Measurements from ENCODE around the gene CYP2U1.
"Not testable (repeated sequence)": the region's sequence is repeated elsewhere in the genome, so short reads cannot be mapped to it uniquely, and the experiment has no call there.

CYP2U1 gene

DNA sequence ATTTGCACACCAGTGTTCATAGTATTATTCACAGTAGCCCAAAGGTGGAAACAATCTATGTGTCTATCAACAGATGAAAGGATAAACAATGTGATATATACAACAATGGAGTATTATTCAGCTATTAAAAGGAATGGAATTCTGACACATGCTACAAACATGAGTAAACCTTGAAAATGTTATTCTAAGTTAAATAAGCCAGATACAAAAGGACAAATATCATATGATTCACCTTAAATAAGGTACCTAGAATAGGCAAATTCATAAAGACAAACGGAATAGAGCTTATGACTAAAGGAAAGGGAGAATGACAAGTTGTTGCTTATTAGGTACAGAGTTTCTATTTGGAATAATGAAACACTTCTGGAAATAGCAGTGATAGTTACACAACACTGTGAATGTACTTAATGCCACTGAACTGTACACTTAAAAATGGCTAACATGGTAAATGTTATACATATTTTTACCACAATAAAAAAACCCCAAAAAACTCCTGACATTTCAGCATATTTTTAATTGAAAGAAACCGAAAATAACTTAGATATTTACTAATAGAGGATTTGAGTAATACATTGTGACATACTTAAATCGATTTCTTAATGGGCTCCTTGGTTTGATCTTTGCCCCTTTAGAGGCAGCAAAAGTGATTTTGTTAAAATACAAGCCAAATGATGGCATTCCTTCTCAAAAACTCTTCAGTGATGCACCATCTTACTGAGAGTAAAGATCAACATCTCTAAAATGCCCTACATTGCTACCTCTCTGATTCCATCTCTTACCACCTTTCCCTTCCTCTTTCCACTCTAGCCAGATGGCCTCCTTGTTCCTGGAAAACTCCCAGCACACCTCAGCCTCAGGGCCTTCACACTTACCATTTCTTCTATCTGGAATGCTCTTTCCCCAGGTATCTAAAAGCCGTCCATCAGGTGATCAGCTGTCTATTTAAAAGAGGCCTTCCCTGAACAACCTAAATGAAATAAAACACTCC lies 8.6 kb upstream of the CYP2U1 start:
- no peak for DNase-seq

DNA sequence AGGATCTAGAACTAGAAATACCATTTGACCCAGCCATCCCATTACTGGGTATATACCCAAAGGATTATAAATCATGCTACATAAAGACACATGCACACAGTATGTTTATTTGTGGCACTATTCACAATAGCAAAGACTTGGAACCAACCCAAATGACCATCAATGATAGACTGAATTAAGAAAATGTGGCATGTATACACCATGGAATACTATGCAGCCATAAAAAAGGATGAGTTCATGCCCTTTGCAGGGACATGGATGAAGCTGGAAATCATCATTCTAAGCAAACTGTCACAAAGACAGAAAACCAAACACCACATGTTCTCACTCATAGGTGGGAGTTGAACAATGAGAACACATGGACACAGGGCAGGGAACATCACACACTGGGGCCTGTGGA lies 5.6 kb upstream of the CYP2U1 start:
- DNase-seq = not testable (repeated sequence)

DNA sequence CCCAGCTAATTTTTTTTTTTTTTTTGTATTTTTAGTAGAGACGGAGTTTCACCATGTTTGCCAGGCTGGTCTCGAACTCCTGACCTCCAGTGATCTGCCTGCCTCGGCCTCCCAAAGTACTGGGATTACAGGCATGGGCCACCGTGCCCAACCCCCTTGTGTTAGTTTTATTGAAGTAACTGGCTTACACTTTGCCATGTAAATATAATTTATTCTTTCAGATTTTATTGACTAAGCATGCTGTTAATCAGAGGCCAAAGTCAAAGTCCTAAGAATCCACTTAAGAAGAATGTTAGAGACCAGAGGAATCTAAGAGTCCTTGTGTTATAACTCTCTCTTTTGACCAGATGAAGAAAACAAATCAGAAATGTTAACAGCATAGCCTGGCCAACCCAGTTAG lies 4.5 kb upstream of the CYP2U1 start:
- DNase-seq = not testable (repeated sequence)

DNA sequence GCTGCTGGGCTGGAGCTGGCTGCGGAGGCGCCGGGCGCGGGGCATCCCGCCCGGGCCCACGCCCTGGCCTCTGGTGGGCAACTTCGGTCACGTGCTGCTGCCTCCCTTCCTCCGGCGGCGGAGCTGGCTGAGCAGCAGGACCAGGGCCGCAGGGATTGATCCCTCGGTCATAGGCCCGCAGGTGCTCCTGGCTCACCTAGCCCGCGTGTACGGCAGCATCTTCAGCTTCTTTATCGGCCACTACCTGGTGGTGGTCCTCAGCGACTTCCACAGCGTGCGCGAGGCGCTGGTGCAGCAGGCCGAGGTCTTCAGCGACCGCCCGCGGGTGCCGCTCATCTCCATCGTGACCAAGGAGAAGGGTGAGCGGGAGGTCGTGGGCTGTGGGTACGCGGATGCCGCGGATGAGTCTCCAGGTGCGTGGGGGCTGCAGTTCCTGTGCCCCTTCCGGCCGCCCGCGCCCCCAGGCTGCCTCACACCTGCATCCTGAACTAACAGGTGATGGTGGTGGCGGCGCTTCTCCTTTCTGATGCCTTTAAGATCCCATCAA lies 499 bp downstream of the CYP2U1 start:
- peak; percentile 24 for DNase-seq

DNA sequence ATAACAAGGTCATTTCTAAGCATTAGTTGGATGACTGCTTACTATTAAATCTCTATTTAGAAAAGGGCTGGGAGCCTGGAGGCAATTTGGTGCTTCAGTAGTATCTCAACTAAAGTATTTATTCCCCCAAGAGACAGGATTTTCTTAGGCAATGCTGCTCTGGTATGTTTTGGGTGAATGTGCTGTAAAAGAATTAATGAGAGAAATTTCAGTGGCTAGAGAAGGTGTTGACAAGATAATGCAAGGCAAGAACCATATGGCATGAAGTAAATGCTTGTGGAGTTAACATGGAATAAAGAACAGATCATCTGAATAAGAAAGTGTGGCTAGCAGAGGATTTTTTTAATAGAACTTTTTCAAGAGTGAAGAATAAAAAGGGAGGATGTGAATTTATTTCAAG lies 3.9 kb downstream of the CYP2U1 start:
- no peak for DNase-seq

DNA sequence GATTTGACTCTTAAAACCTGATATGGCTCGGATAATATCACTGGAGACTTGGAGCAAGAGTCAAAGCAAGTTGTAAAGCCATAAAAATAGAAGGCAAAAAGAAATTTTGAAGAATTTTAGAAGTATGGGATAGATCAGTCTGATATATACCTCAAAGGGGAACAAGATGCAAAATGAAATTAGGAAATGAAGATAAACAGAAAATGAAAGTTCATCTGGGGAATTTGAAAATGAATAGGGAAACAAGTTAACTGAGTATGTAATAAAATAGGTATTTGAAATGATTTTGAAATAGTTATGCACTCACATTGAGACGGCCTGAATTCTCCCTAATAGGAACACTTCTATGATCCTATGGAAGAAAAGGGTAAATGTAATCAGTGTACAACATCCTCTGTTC lies 5.7 kb downstream of the CYP2U1 start:
- no peak for DNase-seq

DNA sequence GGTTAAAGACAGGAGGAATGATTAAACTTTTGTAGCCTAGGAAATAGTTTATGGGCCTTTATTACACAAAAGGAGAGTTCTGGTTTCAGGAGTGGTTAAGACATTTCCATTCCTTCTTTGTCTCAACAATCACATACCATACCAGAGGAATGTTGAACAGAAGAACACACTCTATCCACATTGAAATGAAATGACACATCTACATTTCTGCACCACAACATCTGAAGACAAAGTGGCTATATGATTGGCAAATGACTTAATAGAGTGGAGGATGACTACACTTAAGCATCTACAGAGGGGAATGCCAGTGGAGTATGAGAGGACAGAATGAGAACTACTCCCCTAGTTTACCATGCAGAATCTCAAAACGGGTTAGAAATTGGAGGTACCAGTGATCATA lies 8.0 kb downstream of the CYP2U1 start:
- no peak for DNase-seq

DNA sequence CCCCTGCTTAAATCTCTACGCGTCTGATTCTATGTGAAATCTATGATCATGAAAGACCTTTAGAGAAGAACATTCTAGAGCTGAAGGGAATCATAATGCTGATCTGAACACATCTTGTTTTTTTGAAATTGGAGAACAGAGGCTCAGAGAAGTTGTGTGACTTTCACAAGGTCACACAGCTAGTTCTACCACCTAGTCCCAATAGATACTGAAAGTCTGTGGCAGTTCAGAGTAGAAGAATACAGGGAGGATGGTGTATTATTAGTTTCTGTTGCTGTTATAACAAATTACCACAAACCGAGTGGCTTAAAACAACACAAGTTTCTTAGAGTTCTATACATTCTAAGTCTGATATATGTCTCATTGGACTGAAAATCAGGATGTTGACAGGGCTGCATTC lies 14.5 kb downstream of the CYP2U1 start:
- DNase-seq = no peak

DNA sequence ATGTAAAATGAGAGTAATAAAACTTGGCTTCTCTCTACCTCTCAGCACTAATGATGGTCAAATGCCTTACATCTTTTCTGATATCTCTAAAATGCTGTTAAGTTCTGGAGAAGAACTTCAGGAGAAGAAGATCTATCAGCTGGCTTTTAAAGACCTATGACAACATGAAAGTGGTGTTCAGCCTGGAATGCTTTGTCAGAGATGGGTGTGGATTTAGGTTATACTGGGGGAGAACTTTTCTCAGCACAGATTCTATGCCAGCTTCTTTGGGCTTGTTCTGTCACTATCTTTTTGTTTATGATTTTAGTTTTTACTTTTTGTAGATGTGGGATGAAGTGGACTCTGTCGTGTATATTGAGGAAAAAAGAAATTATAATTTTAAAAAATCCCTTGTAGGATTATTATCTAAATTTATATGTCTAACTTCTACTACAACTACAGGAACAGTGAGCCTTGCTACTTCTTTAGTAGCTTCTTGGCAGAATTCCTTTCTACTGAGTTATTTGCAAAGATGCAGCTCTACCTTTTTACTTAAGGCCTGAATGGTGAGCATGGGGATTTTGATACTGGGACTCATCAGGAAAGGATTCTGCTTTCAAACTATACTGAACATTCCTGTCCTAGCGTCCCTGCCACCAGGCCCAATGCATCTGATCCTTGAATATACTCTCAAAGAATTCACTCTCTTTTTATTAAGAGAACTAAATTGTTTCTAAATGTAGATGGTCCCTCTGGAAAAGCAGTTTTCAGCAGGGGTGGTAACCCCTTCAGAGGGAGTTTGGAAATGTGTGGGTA lies 19.6 kb downstream of the CYP2U1 start:
- no peak for DNase-seq

DNA sequence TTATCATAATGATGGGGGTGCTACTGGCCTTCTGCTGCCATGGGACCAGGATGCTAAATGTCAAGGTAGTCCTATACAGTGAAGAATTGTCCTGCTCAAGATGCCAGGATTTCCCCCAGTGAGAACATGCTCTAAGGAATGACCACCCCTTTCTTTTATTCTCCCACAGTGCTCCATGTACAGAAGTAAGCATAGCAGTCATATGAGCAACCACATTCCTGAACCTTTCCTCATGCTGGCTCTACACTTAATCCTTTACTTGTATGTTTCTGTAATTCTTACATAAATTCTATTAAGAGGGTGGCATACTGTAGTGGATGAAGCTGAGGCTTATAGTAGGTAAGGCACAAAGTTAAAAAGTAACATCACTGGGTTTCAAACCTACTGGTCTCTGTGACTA lies 20.2 kb downstream of the CYP2U1 start:
- DNase-seq = no peak

DNA sequence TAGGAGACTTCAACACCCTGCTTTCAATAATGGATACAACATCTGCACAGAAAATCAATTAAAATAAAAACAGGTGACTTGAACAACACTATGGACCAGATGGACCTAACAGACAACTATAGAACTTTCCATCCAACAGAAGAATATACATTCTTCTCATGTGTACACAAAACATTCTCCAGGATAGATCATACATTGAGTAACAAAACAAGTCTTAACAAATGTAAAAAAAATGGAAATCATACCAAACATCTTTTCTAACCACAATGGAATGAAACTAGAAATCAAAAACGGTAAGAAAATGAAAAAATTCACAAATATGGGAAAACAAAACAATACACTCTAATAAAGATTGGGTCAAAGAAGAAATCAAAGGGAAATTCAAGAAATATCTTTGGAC lies 24.7 kb downstream of the CYP2U1 start:
- DNase-seq = no peak

DNA sequence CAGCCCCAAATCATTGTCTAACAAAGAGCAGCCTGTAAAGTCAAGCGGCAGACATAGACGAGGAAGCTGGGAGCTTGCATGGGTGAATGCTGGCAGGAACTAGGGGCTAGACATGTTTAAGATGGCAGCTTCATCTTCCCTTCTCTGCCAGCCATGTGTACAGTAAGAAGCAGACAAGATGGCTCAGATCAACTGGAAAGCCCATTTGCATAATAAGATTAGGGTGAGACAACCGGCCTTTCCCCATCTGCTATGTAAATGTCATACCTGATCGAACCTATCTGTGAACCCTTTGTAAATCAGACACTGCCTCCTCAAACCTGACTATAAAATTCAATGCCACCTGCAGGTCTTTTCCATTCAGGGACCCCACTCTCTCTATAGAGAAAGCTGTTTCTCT lies 35.6 kb downstream of the CYP2U1 start:
- no peak for DNase-seq

DNA sequence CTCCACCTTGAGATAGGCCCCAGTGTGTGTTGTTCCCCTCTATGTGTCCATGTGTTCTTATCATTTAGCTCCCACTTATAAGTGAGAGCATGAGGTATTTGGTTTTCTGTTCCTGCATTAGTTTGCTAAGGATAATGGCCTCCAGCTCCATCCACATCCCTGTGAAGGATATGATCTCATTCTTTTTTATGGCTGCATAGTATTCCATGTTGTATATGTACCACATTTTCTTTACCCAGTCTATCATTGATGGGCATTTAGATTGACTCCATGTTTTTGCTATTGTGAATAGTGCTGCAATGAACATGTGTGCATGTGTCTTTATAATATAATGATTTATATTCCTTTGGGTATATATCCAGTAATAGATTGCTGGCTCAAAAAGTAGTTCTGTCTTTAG lies 36.2 kb downstream of the CYP2U1 start:
- DNase-seq = not testable (repeated sequence)

DNA sequence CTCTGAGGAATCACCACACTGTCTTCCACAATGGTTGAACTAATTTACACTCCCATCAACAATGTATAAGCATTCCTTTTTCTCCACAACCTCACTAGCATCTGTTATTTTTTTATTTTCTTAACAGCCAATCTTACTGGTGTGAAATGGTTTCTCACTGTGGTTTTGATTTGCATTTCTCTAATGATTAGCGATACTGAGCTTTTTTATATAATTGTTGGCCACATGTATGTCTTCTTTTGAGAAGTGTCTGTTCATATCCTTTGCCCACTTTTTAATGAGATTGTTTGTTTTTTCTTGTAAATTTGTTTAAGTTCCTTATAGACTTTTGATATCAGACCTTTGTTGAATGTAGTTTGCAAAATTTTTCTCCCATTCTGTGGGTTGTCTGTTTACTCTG lies 36.6 kb downstream of the CYP2U1 start:
- not testable (repeated sequence) for DNase-seq

DNA sequence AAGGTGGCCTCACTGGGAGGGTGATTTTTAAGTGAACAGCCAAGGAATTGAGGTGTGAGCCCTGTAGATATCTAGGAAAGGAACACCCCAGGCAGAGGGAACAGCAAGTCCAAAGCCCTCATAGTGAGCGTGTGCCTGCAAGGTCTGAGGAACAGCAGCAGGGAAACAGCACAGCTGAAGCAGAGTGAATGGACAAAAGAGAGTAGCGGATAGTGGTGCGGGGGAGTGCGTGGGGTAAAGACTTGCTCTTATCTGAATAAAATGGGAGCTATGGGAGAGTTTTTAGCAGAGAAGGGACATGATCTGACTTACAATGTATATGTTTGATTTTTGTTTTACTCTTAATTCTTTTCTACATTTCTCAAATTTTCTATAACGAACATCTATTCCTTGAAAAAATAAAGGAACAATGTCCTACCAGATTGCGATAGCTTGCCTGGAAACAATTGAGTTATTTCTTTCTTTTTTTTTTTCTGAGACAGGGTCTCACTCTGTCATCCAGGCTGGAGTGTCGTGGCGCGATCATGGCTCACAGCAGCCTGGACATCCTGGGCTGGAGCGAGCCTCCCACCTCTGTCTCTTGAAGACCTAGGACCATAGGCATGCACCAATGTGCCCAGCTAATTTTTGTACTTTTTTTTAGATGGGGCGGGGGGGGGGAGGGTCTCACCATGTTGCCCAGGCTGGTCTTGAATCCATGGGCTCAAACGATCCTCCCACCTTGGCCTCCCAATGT lies 38.9 kb downstream of the CYP2U1 start:
- DNase-seq = no peak

DNA sequence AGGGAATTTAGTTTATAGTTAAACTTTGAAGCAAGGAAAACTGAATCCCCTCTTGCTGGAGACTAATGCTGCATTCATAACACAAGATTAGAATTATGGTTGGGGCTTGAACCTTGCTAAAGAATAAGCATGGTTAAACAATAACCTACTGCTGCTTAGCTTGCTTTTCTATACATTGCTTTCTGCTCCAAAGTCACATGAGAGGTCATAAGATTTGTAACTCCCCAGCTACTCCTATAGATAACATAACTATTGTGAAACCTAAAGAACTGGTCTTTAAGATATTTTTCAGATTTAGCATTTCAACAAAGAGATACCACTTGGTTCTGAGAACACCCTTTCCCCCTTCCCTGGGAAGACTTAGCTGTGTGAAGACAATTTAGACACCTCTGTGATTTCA lies 41.3 kb downstream of the CYP2U1 start:
- no peak for DNase-seq

DNA sequence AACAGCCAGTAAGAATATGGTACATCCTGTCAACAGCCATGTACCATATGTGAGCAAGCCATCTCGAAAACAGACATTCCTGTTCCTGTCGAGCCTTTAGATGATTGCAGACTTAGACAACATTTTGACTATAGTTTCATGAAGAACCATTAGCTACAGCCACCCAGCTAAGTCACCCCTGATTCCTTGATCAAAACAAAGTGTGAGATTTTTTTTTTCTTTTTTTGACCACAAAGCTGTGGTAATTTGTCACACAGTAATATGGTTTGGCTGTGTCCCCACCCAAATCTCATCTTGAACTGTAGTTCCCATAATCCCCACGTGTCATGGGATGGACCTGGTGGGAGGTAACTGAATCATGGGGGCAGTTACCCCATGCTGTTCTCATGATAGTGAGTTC lies 43.2 kb downstream of the CYP2U1 start:
- DNase-seq = no peak

DNA sequence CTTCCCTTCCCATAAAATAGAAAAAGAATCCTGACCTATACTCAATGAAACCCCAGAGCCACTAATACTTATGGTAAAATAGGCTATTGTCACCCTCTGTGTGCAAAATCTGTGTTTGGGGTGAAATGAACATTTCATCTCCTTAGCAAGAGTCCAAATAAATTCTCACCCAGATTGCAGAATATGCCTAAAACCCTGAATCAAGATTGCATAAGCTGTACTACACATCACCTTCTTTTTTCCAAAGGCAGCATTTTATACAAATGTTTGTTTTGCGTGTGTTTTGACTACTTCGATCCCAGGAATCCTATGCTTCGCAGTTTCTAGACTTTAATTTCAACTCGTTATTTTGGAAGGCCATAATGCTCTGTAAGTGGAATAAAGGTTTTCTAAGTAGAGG lies 46.1 kb downstream of the CYP2U1 start:
- no peak for DNase-seq

DNA sequence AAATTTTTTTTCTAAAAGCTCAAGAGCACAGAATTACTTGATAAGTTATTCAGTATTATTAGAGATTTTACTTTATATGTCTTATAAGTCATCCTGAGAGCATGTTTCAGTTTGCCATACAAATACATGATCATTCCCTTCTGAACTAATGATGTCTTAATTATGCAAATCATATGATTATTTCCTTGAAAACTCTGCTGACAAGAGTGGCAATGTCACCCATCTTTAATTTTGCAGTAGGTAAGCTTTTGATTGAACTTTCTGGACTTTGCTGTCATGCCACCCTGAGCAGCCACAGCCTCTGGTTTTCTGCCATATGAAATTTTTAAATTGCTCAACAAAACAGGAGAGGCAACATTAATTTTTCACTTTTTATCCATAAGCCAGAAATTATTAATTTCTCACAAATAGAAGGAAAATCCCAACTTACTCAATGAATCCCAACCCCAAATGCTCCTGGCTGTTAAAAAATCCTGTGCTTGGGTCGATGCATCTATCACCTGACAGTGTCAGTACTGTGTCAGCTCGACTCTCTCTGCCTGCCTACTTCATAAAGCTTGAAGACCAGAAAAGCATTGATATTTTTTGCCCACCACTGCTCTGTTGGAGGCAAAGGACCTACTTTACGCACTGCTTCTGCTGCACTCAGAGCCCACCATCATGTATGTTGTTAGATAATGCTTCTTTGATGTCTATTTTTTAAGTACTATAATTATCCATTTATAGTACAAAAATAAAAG lies 46.8 kb downstream of the CYP2U1 start:
- DNase-seq = no peak

DNA sequence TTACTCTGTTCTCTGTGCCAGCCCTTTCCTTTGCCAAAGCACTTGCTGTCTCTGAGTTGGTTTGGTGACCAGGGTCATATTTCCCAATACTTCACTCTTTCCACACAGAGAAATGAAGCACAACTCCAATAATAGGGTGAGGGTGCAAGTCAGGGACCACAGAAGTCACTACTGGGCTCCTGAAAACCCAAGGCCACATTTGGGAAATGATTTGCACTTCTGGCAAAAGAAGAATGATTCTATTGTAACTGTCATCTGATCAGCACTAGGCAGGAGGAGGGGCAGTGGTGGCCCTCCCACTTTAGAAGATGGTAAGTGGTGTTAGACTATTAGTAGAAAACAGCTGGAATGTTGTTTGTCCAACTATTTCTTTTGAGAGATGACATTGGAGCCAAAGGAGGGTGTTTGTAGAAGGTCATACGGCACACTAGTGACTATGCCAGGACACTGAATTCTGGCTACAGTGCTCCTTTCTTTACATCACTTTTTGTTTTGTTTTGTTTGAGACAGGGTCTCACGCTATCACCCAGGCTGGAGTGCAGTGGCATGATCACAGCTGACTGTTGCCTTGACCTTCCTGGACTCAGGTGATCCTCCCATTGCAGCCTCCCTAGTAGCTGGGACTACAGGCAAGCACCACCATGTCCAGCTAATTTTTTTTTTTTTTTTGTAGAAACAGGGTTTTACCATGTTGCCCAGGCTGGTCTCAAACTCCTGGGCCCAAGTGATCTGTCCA lies 47.5 kb downstream of the CYP2U1 start:
- DNase-seq = no peak

DNA sequence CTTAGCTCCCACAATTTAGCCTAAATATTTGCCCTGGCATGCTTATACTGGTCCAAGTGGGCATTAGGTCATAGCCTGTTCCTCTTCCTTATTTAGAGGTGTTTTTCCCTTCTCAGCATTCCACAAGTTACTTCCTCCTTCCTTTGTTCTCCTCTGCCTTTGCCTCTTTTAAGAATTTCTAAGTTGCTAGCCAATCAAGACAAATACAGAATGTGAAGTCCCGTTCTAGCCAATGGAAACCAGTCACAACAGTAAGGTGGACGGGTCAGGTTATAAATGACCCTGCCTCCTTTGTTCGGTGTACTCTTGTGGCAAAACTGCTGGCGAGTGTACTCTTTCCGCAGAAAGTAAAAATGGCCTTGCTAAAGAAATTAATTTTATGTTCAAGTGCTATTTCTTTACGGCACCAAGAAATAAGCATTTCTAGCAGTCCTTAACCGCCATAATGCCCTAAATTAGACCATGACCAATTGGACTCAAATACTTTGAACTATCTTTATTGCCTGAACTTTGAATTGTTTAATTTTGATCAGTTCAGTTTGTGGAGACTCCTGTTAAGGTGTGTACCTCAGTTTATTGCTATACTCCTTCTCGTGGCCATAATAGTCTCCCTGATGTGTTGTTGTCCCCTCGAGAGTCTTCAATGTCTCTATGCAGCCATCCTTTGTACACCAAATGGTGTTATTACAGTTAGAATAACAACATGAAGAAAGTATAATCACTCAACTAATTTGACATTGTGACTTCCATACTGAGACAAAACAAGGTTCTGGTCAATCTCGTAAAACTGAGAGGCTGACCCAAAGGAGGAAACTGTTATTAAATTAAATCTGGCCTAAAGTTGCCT lies 56.8 kb downstream of the CYP2U1 start:
- DNase-seq = no peak
